HL-60 (cell line): ENCODE results near the gene TRIO.
"Not testable (repeated sequence)": the region's sequence is repeated elsewhere in the genome, so short reads cannot be mapped to it uniquely, and the experiment has no call there.

ENCODE experiments used
- DNase-seq, 2 experiments: peaks; one replicate each; pipeline ENCODE4 v3.0.0-alpha.2; 2010 to 2020; ENCODE audit warnings: low read depth in 1 of 2, low spot score in 1 of 2
- H3K27ac ChIP-seq: fragments of 250-450 bp; sonication (Bioruptor Pico); replicated peaks from 2 replicates; pipeline ENCODE4 v1.5.1; 2020; ENCODE audit warnings: mild to moderate bottlenecking, moderate library complexity
- H3K27me3 ChIP-seq: fragments of 250-450 bp; sonication (Bioruptor Pico); 2 replicates; pipeline ENCODE4 v1.5.1; 2021; ENCODE audit warnings: mild to moderate bottlenecking, moderate library complexity; ENCODE audit not compliant: insufficient read depth, poor library complexity, severe bottlenecking
- H3K4me3 ChIP-seq: replicated peaks from 2 replicates; pipeline ENCODE4 v1.5.1; 2011; ENCODE audit warnings: mild to moderate bottlenecking, control low read depth, low read length; ENCODE audit not compliant: insufficient read depth
- CTCF ChIP-seq: IDR thresholded peaks from one replicate; pipeline ENCODE4 v1.5.1; 2011; ENCODE audit warnings: low read length, control low read depth, inconsistent platforms; ENCODE audit not compliant: insufficient read depth
- GABPA ChIP-seq: IDR thresholded peaks from 2 replicates; pipeline ENCODE4 v1.6.1; 2012; ENCODE audit warnings: low read depth
- POLR2AphosphoS5 ChIP-seq: IDR thresholded peaks from 2 replicates; pipeline ENCODE4 v1.6.1; 2012; ENCODE audit warnings: low read depth
- REST ChIP-seq: IDR thresholded peaks from 2 replicates; pipeline ENCODE4 v1.6.1; 2012; ENCODE audit warnings: low read depth; ENCODE audit not compliant: insufficient replicate concordance
- SPI1 ChIP-seq: IDR thresholded peaks from 2 replicates; pipeline ENCODE4 v1.6.1; 2012; ENCODE audit warnings: low read depth, mild to moderate bottlenecking, borderline replicate concordance

TRIO gene

GRCh38 chr5:14554288-14554687, 411.1 kb downstream of the TRIO start:
- not testable (repeated sequence) for H3K27ac ChIP-seq, H3K4me3 ChIP-seq, H3K27me3 ChIP-seq, DNase-seq

GRCh38 chr5:14556015-14556414, 412.9 kb downstream of the TRIO start:
- no peak for DNase-seq
- no peak for TF ChIP-seq GABPA
- no peak for TF ChIP-seq REST
- TF ChIP-seq CTCF: no peak
- no peak for TF ChIP-seq SPI1
- no peak for TF ChIP-seq POLR2AphosphoS5
- no peaks in the 10 kb centered on the region for H3K27me3 ChIP-seq

GRCh38 chr5:14557203-14557770, 414.1 kb downstream of the TRIO start:
- Histone ChIP-seq H3K27ac (no peak overlapping the region), H3K27me3 (no peaks in the 10 kb centered on the region), H3K4me3 (no peak overlapping the region)
- TF ChIP-seq SPI1: no peak
- DNase-seq: no peak

More at GRCh38 chr5:14556015-14556414, 412.9 kb downstream of the TRIO start:
- Histone ChIP-seq H3K27ac (no peak overlapping the region), H3K4me3 (no peak overlapping the region)

- no peak for DNase-seq
- Histone ChIP-seq H3K27ac (no peak overlapping the region; the same call in 1 of the 2 replicates), H3K4me3 (no peak overlapping the region), H3K27me3 (no peaks in the 10 kb centered on the region)
- TF ChIP-seq REST (no peak), CTCF (no peak), POLR2AphosphoS5 (no peak), SPI1 (no peak), GABPA (no peak)
Measured at GRCh38 chr5:14557791-14558415, 414.8 kb downstream of the TRIO start.
